H1 (cell line): ENCODE measurements around the gene NAALADL1. TPM values are rescaled to one million over a fixed set of nuclear protein-coding genes. Genes with fewer than 3 reads are reported as not detected.

Experiments used
- BCL11A ChIP-seq, 2 experiments: IDR thresholded peaks; one replicate each; pipeline ENCODE4 v1.6.1; 2011; ENCODE audit warnings: low read depth in 2 of 2, low read length in 2 of 2, mild to moderate bottlenecking in 2 of 2
- CEBPB ChIP-seq: IDR thresholded peaks from 2 replicates; pipeline ENCODE4 v1.6.1; 2012; ENCODE audit warnings: low read depth, low read length
- CHD1 ChIP-seq: IDR thresholded peaks from 2 replicates; pipeline ENCODE4 v1.6.1; 2012; ENCODE audit warnings: low read depth, low read length, improper control_type of control experiment
- CTBP2 ChIP-seq: IDR thresholded peaks from 2 replicates; pipeline ENCODE4 v1.7.0; 2011; ENCODE audit warnings: borderline replicate concordance, mild to moderate bottlenecking, moderate library complexity, mixed read lengths, low read length; ENCODE audit not compliant: insufficient read depth, insufficient read length
- EGR1 ChIP-seq: IDR thresholded peaks from 2 replicates; pipeline ENCODE4 v1.6.1; 2011; ENCODE audit warnings: low read depth, low read length, borderline replicate concordance
- GABPA ChIP-seq: IDR thresholded peaks from 2 replicates; pipeline ENCODE4 v1.6.1; 2011; ENCODE audit warnings: mild to moderate bottlenecking, low read length, moderate library complexity, borderline replicate concordance; ENCODE audit not compliant: insufficient read depth
- GTF2F1 ChIP-seq: IDR thresholded peaks from 2 replicates; pipeline ENCODE4 v1.6.1; 2012; ENCODE audit warnings: low read depth, low read length, improper control_type of control experiment, borderline replicate concordance
- KDM1A ChIP-seq: fragments of 200-600, 300-600 bp; sonication (generic); IDR thresholded peaks from 2 replicates; pipeline ENCODE4 v1.7.1; 2016; ENCODE audit warnings: mild to moderate bottlenecking, low read length, borderline replicate concordance
- SAP30 ChIP-seq: fragments of 300-600 bp; sonication (generic); IDR thresholded peaks from 2 replicates; pipeline ENCODE4 v1.7.1; 2012; ENCODE audit warnings: low read length, moderate library complexity, mild to moderate bottlenecking, inconsistent platforms; ENCODE audit not compliant: insufficient read depth, insufficient replicate concordance
- USF2 ChIP-seq: IDR thresholded peaks from 2 replicates; pipeline ENCODE4 v1.6.1; 2011; ENCODE audit warnings: low read length, improper control_type of control experiment
- polyA plus RNA-seq, 7 experiments: library from polyadenylated mRNA; depleted of rRNA in 3 of 7; stranded (reverse) in 5 of 7; unstranded in 2 of 7; fragments of >200 nt in 5 of 7; fragments of 200-250 nt in 2 of 7; gene quantifications; 1 replicate in 5 of 7; 2 replicates in 1 of 7; 4 replicates in 1 of 7; pipeline versions ENCODE4 v1.2.1 to v1.2.3, GENCODE V29; 2011 to 2013; ENCODE audit warnings: missing spikeins in 2 of 7, mixed read lengths in 2 of 7
- total RNA-seq: library from RNA; stranded (reverse); fragmentation: NEBNext Ultra II Directional; extraction: Animal tissue kit (Norgen Biotek cat#: 25700); gene quantifications from 2 replicates; pipeline ENCODE4 v1.2.1, GENCODE V29; 2021

NAALADL1 gene
- total and polyA plus RNA-seq, 2 of the 8 experiments (the other 6 are each of a cell fraction or from before 2014, with no cell fraction given): 7.5 to 9.9 TPM

DNA sequence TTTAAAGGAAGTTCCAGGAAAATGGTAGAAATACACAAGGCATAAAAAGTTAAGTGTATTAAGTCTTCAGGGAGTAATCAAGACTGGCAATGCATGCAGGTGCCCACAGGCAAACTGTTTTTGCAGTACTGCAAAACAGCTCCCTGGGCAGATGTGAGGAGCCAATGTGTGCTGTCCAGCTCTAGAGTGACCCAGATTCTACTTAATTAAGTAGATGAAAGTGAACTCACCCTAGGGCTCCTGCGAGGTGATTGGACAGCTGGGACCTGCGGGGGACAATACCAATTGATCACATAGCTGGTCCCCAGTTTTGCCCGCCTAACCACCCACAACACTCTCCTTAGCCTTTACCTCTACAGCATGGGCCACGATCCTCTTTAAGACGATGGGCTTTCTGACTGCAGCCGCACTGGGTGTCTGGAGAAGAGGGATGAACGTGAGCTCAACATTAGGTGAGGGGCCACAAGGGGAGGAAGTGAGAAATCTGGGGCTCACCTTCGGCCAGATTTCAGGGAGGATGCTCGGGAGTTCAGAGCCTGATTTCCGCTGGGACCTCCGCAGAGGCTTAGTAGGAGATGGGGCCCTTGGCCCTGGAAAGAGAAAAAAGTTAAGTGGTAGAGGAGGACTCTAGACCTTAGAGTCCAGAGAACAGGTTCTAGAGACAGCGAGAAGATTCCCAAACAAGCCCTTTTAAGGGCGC is 24.9 kb upstream of the NAALADL1 start (continued):
- TF ChIP-seq USF2: no peak
- no peak for TF ChIP-seq GTF2F1
- no peak for TF ChIP-seq SAP30
- no peak for TF ChIP-seq KDM1A
- TF ChIP-seq CHD1: no peak
- TF ChIP-seq BCL11A (IDR thresholded peaks at IDR 0.05; ENCODE audit: low read depth in 2 of 2, low read length in 2 of 2): no peak
- TF ChIP-seq EGR1: no peak
- TF ChIP-seq CEBPB: no peak
- TF ChIP-seq CTBP2: no peak
- TF ChIP-seq GABPA: no peak
- TF ChIP-seq, all 59 proteins: peak for 0
